GM12865 (cell line): ENCODE results near the gene RASGRF2.

ENCODE experiments used
- DNase-seq: peaks from one replicate; pipeline ENCODE4 v3.0.0; 2010; ENCODE audit warnings: low read depth
- H3K4me3 ChIP-seq: 2 replicates; pipeline ENCODE4 v1.5.1; 2011; ENCODE audit warnings: mild to moderate bottlenecking, low read depth, low read length, control low read depth
- CTCF ChIP-seq: IDR thresholded peaks from 2 replicates; pipeline ENCODE4 v1.5.1; 2011; ENCODE audit warnings: low read length, control low read depth, low read depth, inconsistent platforms; ENCODE audit not compliant: insufficient read depth; ENCODE audit errors: missing control alignments

The RASGRF2 gene

GRCh38 chr5:81169924-81170323 lies 209.8 kb downstream of the RASGRF2 start:
- DNase-seq, result no peak
- no peak overlapping the region for H3K4me3 ChIP-seq
- no peak for TF ChIP-seq CTCF

DNA sequence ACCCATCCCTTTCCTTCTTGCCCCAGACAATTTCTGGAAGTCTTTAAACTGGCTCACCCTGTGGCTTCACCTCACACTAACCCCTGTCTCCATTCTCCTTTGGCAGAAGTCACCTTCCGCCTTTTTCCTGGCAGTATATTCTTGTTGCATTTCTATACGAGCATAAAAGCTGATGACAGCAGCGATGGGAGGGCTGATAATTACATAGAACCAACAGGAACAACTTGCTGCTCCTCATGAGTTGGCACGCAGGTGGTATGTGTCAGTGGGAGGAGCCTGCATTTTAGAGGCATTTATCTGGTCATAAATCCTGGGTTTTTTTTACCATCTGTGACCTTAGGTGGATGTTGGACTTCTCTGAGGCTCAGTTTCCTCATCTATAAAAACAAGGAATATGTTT lies 211.6 kb downstream of the RASGRF2 start:
- TF ChIP-seq CTCF, result no peak
- no peak for DNase-seq

GRCh38 chr5:81172710-81173109 lies 212.5 kb downstream of the RASGRF2 start:
- TF ChIP-seq CTCF, result no peak
- DNase-seq, result no peak
- H3K4me3 ChIP-seq, result no peak overlapping the region

More for the DNA sequence above, 211.6 kb downstream of the RASGRF2 start:
- H3K4me3 ChIP-seq, result no peak overlapping the region

- TF ChIP-seq CTCF, result no peak
- no peak for DNase-seq
Measured at GRCh38 chr5:81177061-81177460, 216.9 kb downstream of the RASGRF2 start.

GRCh38 chr5:81179959-81180358 lies 219.8 kb downstream of the RASGRF2 start:
- H3K4me3 ChIP-seq, result no peak overlapping the region
- no peak for TF ChIP-seq CTCF
- DNase-seq, result no peak

More at GRCh38 chr5:81177061-81177460, 216.9 kb downstream of the RASGRF2 start:
- H3K4me3 ChIP-seq, result no peak overlapping the region

DNA sequence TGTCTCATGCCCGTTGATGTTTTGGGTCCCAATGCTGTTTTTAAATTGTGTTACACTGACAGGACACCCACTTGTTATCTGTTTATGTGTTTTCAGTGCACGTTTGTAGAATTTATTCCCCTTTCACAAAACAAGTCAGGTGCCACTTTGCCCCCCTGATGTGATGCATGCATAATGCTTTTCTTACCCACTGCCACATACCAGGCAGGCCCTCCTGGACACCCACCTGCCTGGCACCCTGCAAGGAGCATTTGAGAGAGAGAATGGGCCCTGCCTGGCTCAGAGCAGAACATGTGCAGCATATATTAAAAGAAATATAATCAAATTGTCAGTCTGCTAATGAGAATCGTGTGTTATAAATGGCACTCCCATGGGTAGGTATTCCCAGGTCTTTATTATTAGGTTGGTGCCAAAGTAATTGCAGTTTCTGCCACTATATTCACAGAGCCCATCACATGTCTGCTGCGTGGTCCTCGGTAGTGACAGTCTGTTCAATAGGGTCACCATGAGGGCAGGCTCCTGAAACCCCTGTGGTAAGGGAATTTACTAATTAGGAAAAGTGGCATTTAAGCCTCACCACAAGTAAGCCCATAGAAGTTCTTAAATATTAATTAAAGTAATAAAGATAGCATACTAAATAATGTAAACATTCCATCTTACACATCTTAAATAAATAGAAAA lies 220.8 kb downstream of the RASGRF2 start:
- DNase-seq, result no peak
- H3K4me3 ChIP-seq, result no peak overlapping the region

More for the DNA sequence above, 220.8 kb downstream of the RASGRF2 start:
- TF ChIP-seq CTCF, result no peak
